Naive B cell (primary cell): ENCODE measurements around the gene PREX1. TPM values are rescaled to one million over a fixed set of nuclear protein-coding genes. Genes with fewer than 3 reads are reported as not detected.

ENCODE experiments used
- ATAC-seq, 2 donors: fragments of 150-1000 bp; cut with Tn5 transposase; 2 replicates each; pipeline ENCODE4 v1.10.0; 2021; ENCODE audit warnings: low read depth in 2 of 2, mild to moderate bottlenecking in 2 of 2, moderate library complexity in 2 of 2
- DNase-seq: peaks from one replicate; pipeline ENCODE4 v3.0.0; 2022
- H3K27ac Mint-ChIP-seq, 6 donors: one replicate each; pipeline ENCODE4 v1.8.0; 2020 to 2022; ENCODE audit warnings: mild to moderate bottlenecking in 6 of 6, mixed read lengths in 6 of 6, moderate library complexity in 5 of 6, inconsistent platforms in 2 of 6
- H3K27me3 Mint-ChIP-seq, 3 donors: one replicate each; pipeline ENCODE4 v1.8.0; 2021 to 2022; ENCODE audit warnings: mixed read lengths in 3 of 3, mild to moderate bottlenecking in 1 of 3
- H3K36me3 Mint-ChIP-seq, 2 donors: one replicate each; pipeline ENCODE4 v1.8.0; 2020 to 2022; ENCODE audit warnings: mixed read lengths in 2 of 2, inconsistent platforms in 1 of 2, mild to moderate bottlenecking in 1 of 2
- H3K4me1 Mint-ChIP-seq, 3 donors: one replicate each; pipeline ENCODE4 v1.8.0; 2020 to 2022; ENCODE audit warnings: mixed read lengths in 3 of 3, inconsistent platforms in 1 of 3, mild to moderate bottlenecking in 1 of 3, moderate library complexity in 1 of 3
- H3K4me3 Mint-ChIP-seq, 8 donors: one replicate each; pipeline ENCODE4 v1.8.0; 2020 to 2022; ENCODE audit warnings: mild to moderate bottlenecking in 8 of 8, mixed read lengths in 8 of 8, moderate library complexity in 8 of 8, inconsistent platforms in 2 of 8
- H3K9me3 Mint-ChIP-seq, 7 donors: one replicate each; pipeline ENCODE4 v1.8.0; 2020 to 2022; ENCODE audit warnings: mixed read lengths in 7 of 7, mild to moderate bottlenecking in 5 of 7, inconsistent platforms in 2 of 7, moderate library complexity in 1 of 7
- polyA plus RNA-seq, 6 donors: library from polyadenylated mRNA; unstranded; fragments of 300-500 nt; fragmentation: Illumina TruSeq; gene quantifications; one replicate each; pipeline ENCODE4 v1.2.3, GENCODE V29; 2021; ENCODE audit warnings: low read depth in 6 of 6

The PREX1 gene
- polyA plus RNA-seq, 6 donors from 2014 or later, result 13.3 to 37.5 (median 17.1) TPM

GRCh38 chr20:48738399-48739304, 89.1 kb downstream of the PREX1 start:
- H3K4me1 Mint-ChIP-seq, result peaks cover 42 to 70% (median 65%) of the 10 kb centered on the region in 3 donors
- peak overlapping the region in 5 of 6 donors; percentile 71 to 97 (median 72) for H3K27ac Mint-ChIP-seq
- DNase-seq (no peak), ATAC-seq (no peak)
- peaks cover 29 to 30% of the 10 kb centered on the region in 2 donors for H3K36me3 Mint-ChIP-seq
- H3K4me3 Mint-ChIP-seq, result peak overlapping the region in 2 of 8 donors; percentile 3 to 76
- no peaks in the 10 kb centered on the region for H3K9me3 Mint-ChIP-seq
- H3K27me3 Mint-ChIP-seq, result no peaks in the 10 kb centered on the region

GRCh38 chr20:48738094-48738398, 89.8 kb downstream of the PREX1 start:
- peak overlapping the region in 4 of 6 donors; percentile 58 to 97 (median 77) for H3K27ac Mint-ChIP-seq
- no peak for ATAC-seq
- H3K36me3 Mint-ChIP-seq, result peaks cover 29 to 30% of the 10 kb centered on the region in 2 donors
- H3K4me3 Mint-ChIP-seq, result peak overlapping the region in 2 of 8 donors; percentile 26 to 76
- DNase-seq, result no peak
- no peaks in the 10 kb centered on the region for H3K27me3 Mint-ChIP-seq
- peaks cover 37 to 67% (median 59%) of the 10 kb centered on the region in 3 donors for H3K4me1 Mint-ChIP-seq
- H3K9me3 Mint-ChIP-seq, result no peaks in the 10 kb centered on the region

- Mint-ChIP-seq H3K36me3 (peaks cover 30 to 33% of the 10 kb centered on the region in 2 donors), H3K4me3 (peak overlapping the region in 1 of 8 donors; percentile 26)
Measured at GRCh38 chr20:48737434-48738093, 90.2 kb downstream of the PREX1 start.

GRCh38 chr20:48736636-48737035, 91.2 kb downstream of the PREX1 start:
- ATAC-seq (no peak), DNase-seq (no peak)
- Mint-ChIP-seq H3K9me3 (no peaks in the 10 kb centered on the region), H3K4me3 (no peak overlapping the region), H3K4me1 (peaks cover 37 to 64% (median 58%) of the 10 kb centered on the region in 3 donors), H3K27ac (no peak overlapping the region), H3K27me3 (no peaks in the 10 kb centered on the region), H3K36me3 (peaks cover 24 to 32% of the 10 kb centered on the region in 2 donors)

More at GRCh38 chr20:48737434-48738093, 90.2 kb downstream of the PREX1 start:
- Mint-ChIP-seq H3K9me3 (no peaks in the 10 kb centered on the region), H3K27me3 (no peaks in the 10 kb centered on the region), H3K27ac (peak overlapping the region in 4 of 6 donors; percentile 24 to 83 (median 64)), H3K4me1 (peaks cover 37 to 67% (median 59%) of the 10 kb centered on the region in 3 donors)
- ATAC-seq (no peak), DNase-seq (no peak)

GRCh38 chr20:48736231-48736630, 91.6 kb downstream of the PREX1 start:
- H3K36me3 Mint-ChIP-seq, result peaks cover 23 to 30% of the 10 kb centered on the region in 2 donors
- H3K9me3 Mint-ChIP-seq, result no peaks in the 10 kb centered on the region
- H3K27ac Mint-ChIP-seq, result peak overlapping the region in 1 of 6 donors; percentile 3
- H3K4me1 Mint-ChIP-seq, result peaks cover 38 to 60% (median 54%) of the 10 kb centered on the region in 3 donors
- H3K4me3 Mint-ChIP-seq, result no peak overlapping the region
- no peaks in the 10 kb centered on the region for H3K27me3 Mint-ChIP-seq
- ATAC-seq, result no peak
- DNase-seq, result no peak

GRCh38 chr20:48735112-48735511, 92.7 kb downstream of the PREX1 start:
- H3K36me3 Mint-ChIP-seq, result peaks cover 29 to 34% of the 10 kb centered on the region in 2 donors

GRCh38 chr20:48734104-48734749, 93.6 kb downstream of the PREX1 start:
- peaks cover 43 to 50% (median 47%) of the 10 kb centered on the region in 3 donors for H3K4me1 Mint-ChIP-seq
- H3K36me3 Mint-ChIP-seq, result peaks cover 34 to 38% of the 10 kb centered on the region in 2 donors
- no peak overlapping the region for H3K27ac Mint-ChIP-seq
- no peaks in the 10 kb centered on the region for H3K9me3 Mint-ChIP-seq
- no peak overlapping the region for H3K4me3 Mint-ChIP-seq
- DNase-seq, result no peak
- H3K27me3 Mint-ChIP-seq, result no peaks in the 10 kb centered on the region
- no peak for ATAC-seq

More at GRCh38 chr20:48735112-48735511, 92.7 kb downstream of the PREX1 start:
- H3K27me3 Mint-ChIP-seq, result no peaks in the 10 kb centered on the region
- DNase-seq (no peak), ATAC-seq (no peak)
- H3K9me3 Mint-ChIP-seq, result no peaks in the 10 kb centered on the region
- peaks cover 46 to 52% (median 47%) of the 10 kb centered on the region in 3 donors for H3K4me1 Mint-ChIP-seq
- H3K4me3 Mint-ChIP-seq, result no peak overlapping the region
- peak overlapping the region in 1 of 6 donors; percentile 84 for H3K27ac Mint-ChIP-seq

- ATAC-seq, result no peak
- no peak overlapping the region for H3K27ac Mint-ChIP-seq
- H3K36me3 Mint-ChIP-seq, result peaks cover 30 to 38% of the 10 kb centered on the region in 2 donors
- no peak for DNase-seq
- H3K4me3 Mint-ChIP-seq, result no peak overlapping the region
- peaks cover 34 to 41% (median 39%) of the 10 kb centered on the region in 3 donors for H3K4me1 Mint-ChIP-seq
- no peaks in the 10 kb centered on the region for H3K27me3 Mint-ChIP-seq
- no peaks in the 10 kb centered on the region for H3K9me3 Mint-ChIP-seq
Measured at GRCh38 chr20:48733296-48733790, 94.5 kb downstream of the PREX1 start.

- Mint-ChIP-seq H3K4me1 (peaks cover 23 to 39% (median 29%) of the 10 kb centered on the region in 3 donors), H3K27me3 (no peaks in the 10 kb centered on the region), H3K27ac (no peak overlapping the region)
Measured at GRCh38 chr20:48732081-48732829, 95.5 kb downstream of the PREX1 start.

GRCh38 chr20:48731536-48731935, 96.3 kb downstream of the PREX1 start:
- DNase-seq (no peak), ATAC-seq (no peak)
- Mint-ChIP-seq H3K27ac (peak overlapping the region in 2 of 6 donors; percentile 26 to 53), H3K36me3 (peaks cover 19 to 31% of the 10 kb centered on the region in 2 donors), H3K27me3 (no peaks in the 10 kb centered on the region), H3K9me3 (no peaks in the 10 kb centered on the region), H3K4me1 (peaks cover 16 to 32% (median 23%) of the 10 kb centered on the region in 3 donors), H3K4me3 (no peak overlapping the region)

More at GRCh38 chr20:48732081-48732829, 95.5 kb downstream of the PREX1 start:
- Mint-ChIP-seq H3K4me3 (no peak overlapping the region), H3K36me3 (peaks cover 24 to 34% of the 10 kb centered on the region in 2 donors), H3K9me3 (no peaks in the 10 kb centered on the region)
- ATAC-seq (no peak), DNase-seq (no peak)

- H3K4me1 Mint-ChIP-seq, result peaks cover 11 to 26% (median 17%) of the 10 kb centered on the region in 3 donors
- ATAC-seq (no peak), DNase-seq (no peak)
- no peaks in the 10 kb centered on the region for H3K9me3 Mint-ChIP-seq
- no peak overlapping the region for H3K4me3 Mint-ChIP-seq
- H3K36me3 Mint-ChIP-seq, result peaks cover 23 to 33% of the 10 kb centered on the region in 2 donors
- peak overlapping the region in 2 of 6 donors; percentile 40 to 53 for H3K27ac Mint-ChIP-seq
- no peaks in the 10 kb centered on the region for H3K27me3 Mint-ChIP-seq
Measured at GRCh38 chr20:48730977-48731376, 96.8 kb downstream of the PREX1 start.

GRCh38 chr20:48729538-48729937, 98.3 kb downstream of the PREX1 start:
- DNase-seq, result no peak
- Mint-ChIP-seq H3K36me3 (peaks cover 29 to 41% of the 10 kb centered on the region in 2 donors), H3K4me3 (no peak overlapping the region), H3K4me1 (peaks cover 7 to 25% (median 14%) of the 10 kb centered on the region in 3 donors), H3K27ac (peak overlapping the region in 5 of 6 donors; percentile 70 to 92 (median 74)), H3K9me3 (no peaks in the 10 kb centered on the region), H3K27me3 (no peaks in the 10 kb centered on the region)
- ATAC-seq, result no peak
